CD4-positive, alpha-beta T cell treated with Interleukin-2 at 100 ng/mL for 4 hours (primary cell): ENCODE measurements around the gene MTMR12.
"Not testable (repeated sequence)": the region's sequence is repeated elsewhere in the genome, so short reads cannot be mapped to it uniquely, and the experiment has no call there.

Experiments used
- DNase-seq: peaks from one replicate; pipeline ENCODE4 v3.0.0-alpha.2; 2020; ENCODE audit warnings: low spot score

The MTMR12 gene

GRCh38 chr5:32232441-32233219, 80.1 kb downstream of the MTMR12 start:
- DNase-seq, result peak; percentile 79

- DNase-seq, result no peak
Observed at GRCh38 chr5:32231929-32232328, 80.8 kb downstream of the MTMR12 start.

GRCh38 chr5:32231241-32231640, 81.5 kb downstream of the MTMR12 start:
- no peak for DNase-seq

- no peak for DNase-seq
Observed at GRCh38 chr5:32230356-32231099, 82.2 kb downstream of the MTMR12 start.

- no peak for DNase-seq
Observed at GRCh38 chr5:32229586-32229985, 83.2 kb downstream of the MTMR12 start.

- no peak for DNase-seq
Observed at GRCh38 chr5:32228816-32229215, 83.9 kb downstream of the MTMR12 start.

- DNase-seq, result no peak
Observed at GRCh38 chr5:32225445-32225844, 87.3 kb downstream of the MTMR12 start.

GRCh38 chr5:32223972-32224609, 88.6 kb downstream of the MTMR12 start:
- no peak for DNase-seq

- DNase-seq, result no peak
Observed at GRCh38 chr5:32222723-32223470, 89.8 kb downstream of the MTMR12 start.

- DNase-seq, result no peak
Observed at GRCh38 chr5:32217886-32218396, 94.8 kb downstream of the MTMR12 start.

- DNase-seq, result not testable (repeated sequence)
Observed at GRCh38 chr5:32214344-32214743, 98.4 kb downstream of the MTMR12 start.

GRCh38 chr5:32210151-32210550, 102.6 kb downstream of the MTMR12 start:
- DNase-seq, result no peak

- not testable (repeated sequence) for DNase-seq
Observed at GRCh38 chr5:32208837-32209236, 103.9 kb downstream of the MTMR12 start.

- DNase-seq, result no peak
Observed at GRCh38 chr5:32207355-32207634, 105.4 kb downstream of the MTMR12 start.

- DNase-seq, result no peak
Observed at GRCh38 chr5:32206509-32207354, 106.0 kb downstream of the MTMR12 start.

- DNase-seq, result no peak
Observed at GRCh38 chr5:32206053-32206452, 106.7 kb downstream of the MTMR12 start.

- no peak for DNase-seq
Observed at GRCh38 chr5:32202394-32202793, 110.3 kb downstream of the MTMR12 start.

GRCh38 chr5:32201122-32201753, 111.5 kb downstream of the MTMR12 start:
- DNase-seq, result no peak

- no peak for DNase-seq
Observed at GRCh38 chr5:32197032-32197431, 115.7 kb downstream of the MTMR12 start.

- no peak for DNase-seq
Observed at GRCh38 chr5:32195265-32195664, 117.5 kb downstream of the MTMR12 start.

- DNase-seq, result no peak
Observed at GRCh38 chr5:32193591-32193990, 119.1 kb downstream of the MTMR12 start.
